ENCODE results near the gene AMBRA1.

AMBRA1 gene

GRCh38 chr11:46506483-46506791, 87.4 kb downstream of the AMBRA1 start:
- DNase-seq (ENCODE audit: low read depth): no peak

- no peak for DNase-seq (ENCODE audit: low read depth)
These were observed 87.9 kb downstream of the AMBRA1 start for GRCh38 chr11:46505741-46506482.

GRCh38 chr11:46504817-46505613, 88.8 kb downstream of the AMBRA1 start:
- DNase-seq (ENCODE audit: low read depth): no peak

GRCh38 chr11:46499821-46500220, 94.0 kb downstream of the AMBRA1 start:
- DNase-seq (ENCODE audit: low read depth): no peak

GRCh38 chr11:46498968-46499367, 94.9 kb downstream of the AMBRA1 start:
- DNase-seq (ENCODE audit: low read depth): no peak

GRCh38 chr11:46498179-46498578, 95.6 kb downstream of the AMBRA1 start:
- no peak for DNase-seq (ENCODE audit: low read depth)

- no peak for DNase-seq (ENCODE audit: low read depth)
These were observed 96.3 kb downstream of the AMBRA1 start for GRCh38 chr11:46497498-46497897.

- no peak for DNase-seq (ENCODE audit: low read depth)
These were observed 100.0 kb downstream of the AMBRA1 start for GRCh38 chr11:46493791-46494190.

GRCh38 chr11:46492532-46492931, 101.3 kb downstream of the AMBRA1 start:
- no peak for DNase-seq (ENCODE audit: low read depth)

GRCh38 chr11:46491661-46492330, 102.0 kb downstream of the AMBRA1 start:
- no peak for DNase-seq (ENCODE audit: low read depth)

- DNase-seq (ENCODE audit: low read depth): no peak
These were observed 103.2 kb downstream of the AMBRA1 start for GRCh38 chr11:46490666-46491065.

- DNase-seq (ENCODE audit: low read depth): peak; percentile 1
These were observed 103.9 kb downstream of the AMBRA1 start for GRCh38 chr11:46489656-46490560.

- no peak for DNase-seq (ENCODE audit: low read depth)
These were observed 107.9 kb downstream of the AMBRA1 start for GRCh38 chr11:46485856-46486443.

GRCh38 chr11:46484101-46484500, 109.7 kb downstream of the AMBRA1 start:
- DNase-seq (ENCODE audit: low read depth): no peak

- no peak for DNase-seq (ENCODE audit: low read depth)
These were observed 112.9 kb downstream of the AMBRA1 start for GRCh38 chr11:46480909-46481308.

GRCh38 chr11:46480166-46480726, 113.6 kb downstream of the AMBRA1 start:
- DNase-seq (ENCODE audit: low read depth): no peak

- DNase-seq (ENCODE audit: low read depth): no peak
These were observed 114.2 kb downstream of the AMBRA1 start for GRCh38 chr11:46479601-46480000.

GRCh38 chr11:46478196-46478595, 115.6 kb downstream of the AMBRA1 start:
- DNase-seq (ENCODE audit: low read depth): no peak

GRCh38 chr11:46477136-46477535, 116.7 kb downstream of the AMBRA1 start:
- DNase-seq (ENCODE audit: low read depth): no peak

- DNase-seq (ENCODE audit: low read depth): no peak
These were observed 117.8 kb downstream of the AMBRA1 start for GRCh38 chr11:46475926-46476545.
